Upper lobe of right lung (tissue), 1 donor: Measurements from ENCODE around the gene EPRS1. TPM values are rescaled to one million over a fixed set of nuclear protein-coding genes. Genes with fewer than 3 reads are reported as not detected.

Experiments
- ATAC-seq: fragments of 200-7000 bp; cut with Tn5 transposase; one replicate; pipeline ENCODE4 v1.9.1; 2020; ENCODE audit warnings: mild to moderate bottlenecking, moderate library complexity
- DNase-seq: peaks from one replicate; pipeline ENCODE4 v3.0.0-alpha.2; 2020
- H3K27ac ChIP-seq: fragments of 200-600 bp; one replicate; pipeline ENCODE4 v1.8.0; 2022
- H3K27me3 ChIP-seq: fragments of 200-600 bp; one replicate; pipeline ENCODE4 v1.8.0; 2022; ENCODE audit warnings: mild to moderate bottlenecking
- H3K36me3 ChIP-seq: fragments of 200-600 bp; one replicate; pipeline ENCODE4 v1.8.0; 2022
- H3K4me1 ChIP-seq: fragments of 200-600 bp; one replicate; pipeline ENCODE4 v1.8.0; 2022
- H3K4me3 ChIP-seq: fragments of 200-600 bp; one replicate; pipeline ENCODE4 v1.8.0; 2022; ENCODE audit warnings: mild to moderate bottlenecking
- H3K9me3 ChIP-seq: fragments of 200-600 bp; one replicate; pipeline ENCODE4 v1.8.0; 2022
- intact Hi-C: fragments of 100-400 bp; cut with DNase I; formaldehyde crosslinking; loops from one replicate; pipeline ENCODE4 v1.11.0; 2022
- total RNA-seq: library from RNA; stranded (reverse); fragmentation: NEBNext Ultra II Directional; extraction: Animal tissue kit (Norgen Biotek cat#: 25700); gene quantifications from one replicate; pipeline ENCODE4 v1.2.1, GENCODE V29; 2021
- TF ChIP-seq, protein P1 (sequence below): fragments of 200-600 bp; IDR thresholded peaks from one replicate; pipeline ENCODE4 v1.8.0; 2022; ENCODE audit warnings: antibody characterized with exemption
- donor health status: DM: no; HTN: yes; CAD: no; lungs with severe emphysema.

Gene EPRS1
- total RNA-seq, 1 donor from 2014 or later, result 79.7 TPM

DNA sequence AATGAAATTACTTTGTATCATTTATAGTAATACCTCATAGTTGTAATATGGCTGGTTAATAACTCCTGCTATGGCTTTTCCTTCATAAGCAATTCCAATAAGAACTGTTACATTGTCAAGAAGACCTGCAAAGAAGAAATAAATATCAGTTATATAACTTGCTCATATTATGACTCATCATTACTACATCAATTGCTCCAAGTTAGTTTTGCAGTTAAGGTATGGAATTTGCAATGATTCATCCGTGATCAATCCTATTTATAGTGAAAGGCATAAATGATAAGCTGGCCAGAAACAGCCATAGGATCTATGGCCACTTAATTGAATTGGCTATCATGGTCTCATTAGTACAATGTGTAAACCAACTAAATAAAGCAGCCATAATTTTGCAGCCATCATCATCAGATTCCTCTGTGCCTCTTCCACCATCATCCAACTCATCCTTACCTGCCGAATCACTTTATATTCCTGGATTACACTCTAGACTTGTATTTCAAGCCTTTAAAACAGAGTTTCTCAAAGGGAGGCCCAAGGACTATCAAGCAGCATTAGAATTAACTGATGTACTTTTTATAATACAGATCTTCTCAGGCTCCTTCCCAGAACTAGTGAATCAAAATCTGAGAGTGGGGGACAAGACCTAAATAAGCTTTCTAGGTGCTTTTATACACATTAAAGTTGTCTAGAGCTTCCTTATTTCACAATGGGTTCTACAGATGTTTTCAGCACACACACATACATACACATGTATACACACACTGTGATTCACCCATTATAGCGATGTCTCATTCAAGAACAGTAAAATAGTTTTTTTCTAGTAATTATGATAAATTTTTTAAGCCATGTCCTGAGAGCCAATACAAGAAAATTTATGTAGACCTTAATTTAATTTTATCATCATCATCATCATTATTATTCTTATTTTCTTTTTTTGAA is 21.2 kb upstream of the EPRS1 start:
- no peaks in the 10 kb centered on the region for H3K27me3 ChIP-seq
- no peak overlapping the region for H3K4me3 ChIP-seq
- intact Hi-C loops, result no loop called here
- H3K4me1 ChIP-seq, result no peaks in the 10 kb centered on the region
- ATAC-seq (no peak), DNase-seq (no peak)
- no peak overlapping the region for H3K27ac ChIP-seq
- H3K36me3 ChIP-seq, result peaks cover 76% of the 10 kb centered on the region
- TF ChIP-seq, protein P1, sequence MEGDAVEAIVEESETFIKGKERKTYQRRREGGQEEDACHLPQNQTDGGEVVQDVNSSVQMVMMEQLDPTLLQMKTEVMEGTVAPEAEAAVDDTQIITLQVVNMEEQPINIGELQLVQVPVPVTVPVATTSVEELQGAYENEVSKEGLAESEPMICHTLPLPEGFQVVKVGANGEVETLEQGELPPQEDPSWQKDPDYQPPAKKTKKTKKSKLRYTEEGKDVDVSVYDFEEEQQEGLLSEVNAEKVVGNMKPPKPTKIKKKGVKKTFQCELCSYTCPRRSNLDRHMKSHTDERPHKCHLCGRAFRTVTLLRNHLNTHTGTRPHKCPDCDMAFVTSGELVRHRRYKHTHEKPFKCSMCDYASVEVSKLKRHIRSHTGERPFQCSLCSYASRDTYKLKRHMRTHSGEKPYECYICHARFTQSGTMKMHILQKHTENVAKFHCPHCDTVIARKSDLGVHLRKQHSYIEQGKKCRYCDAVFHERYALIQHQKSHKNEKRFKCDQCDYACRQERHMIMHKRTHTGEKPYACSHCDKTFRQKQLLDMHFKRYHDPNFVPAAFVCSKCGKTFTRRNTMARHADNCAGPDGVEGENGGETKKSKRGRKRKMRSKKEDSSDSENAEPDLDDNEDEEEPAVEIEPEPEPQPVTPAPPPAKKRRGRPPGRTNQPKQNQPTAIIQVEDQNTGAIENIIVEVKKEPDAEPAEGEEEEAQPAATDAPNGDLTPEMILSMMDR, result no peak
- no peaks in the 10 kb centered on the region for H3K9me3 ChIP-seq

DNA sequence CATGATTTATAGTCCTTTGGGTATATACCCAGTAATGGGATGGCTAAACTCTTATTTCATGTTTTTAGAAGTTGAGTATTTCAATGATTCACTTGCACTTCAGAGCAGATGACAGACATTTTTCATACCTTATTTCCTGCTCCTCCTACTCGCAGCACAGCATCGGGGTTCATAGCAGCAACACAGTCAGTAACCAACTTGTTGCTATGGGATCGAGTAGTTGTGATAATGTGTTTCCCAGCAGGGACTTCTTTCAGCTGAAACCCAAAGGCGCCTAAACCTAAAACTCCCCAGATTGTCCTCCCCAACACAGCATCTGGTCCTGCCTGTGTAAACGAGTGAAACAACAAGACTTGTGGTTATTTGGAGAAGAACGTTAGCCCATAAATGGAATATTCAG is 16.3 kb upstream of the EPRS1 start:
- no peak for ATAC-seq
- no peak overlapping the region for H3K4me3 ChIP-seq
- no peak for DNase-seq
- TF ChIP-seq, protein P1, result no peak
- no peaks in the 10 kb centered on the region for H3K27me3 ChIP-seq
- no peaks in the 10 kb centered on the region for H3K4me1 ChIP-seq
- intact Hi-C loops, result no loop called here
- H3K9me3 ChIP-seq, result no peaks in the 10 kb centered on the region
- H3K27ac ChIP-seq, result no peak overlapping the region
- H3K36me3 ChIP-seq, result peaks cover 83% of the 10 kb centered on the region

GRCh38 chr1:220060876-220061275 is 14.6 kb upstream of the EPRS1 start:
- TF ChIP-seq, protein P1, result no peak
- Histone ChIP-seq H3K27me3 (no peaks in the 10 kb centered on the region), H3K4me1 (no peaks in the 10 kb centered on the region), H3K27ac (no peak overlapping the region), H3K36me3 (peaks cover 66% of the 10 kb centered on the region), H3K9me3 (no peaks in the 10 kb centered on the region), H3K4me3 (no peak overlapping the region)
- no peak for DNase-seq
- ATAC-seq, result no peak
- intact Hi-C loops, result no loop called here

DNA sequence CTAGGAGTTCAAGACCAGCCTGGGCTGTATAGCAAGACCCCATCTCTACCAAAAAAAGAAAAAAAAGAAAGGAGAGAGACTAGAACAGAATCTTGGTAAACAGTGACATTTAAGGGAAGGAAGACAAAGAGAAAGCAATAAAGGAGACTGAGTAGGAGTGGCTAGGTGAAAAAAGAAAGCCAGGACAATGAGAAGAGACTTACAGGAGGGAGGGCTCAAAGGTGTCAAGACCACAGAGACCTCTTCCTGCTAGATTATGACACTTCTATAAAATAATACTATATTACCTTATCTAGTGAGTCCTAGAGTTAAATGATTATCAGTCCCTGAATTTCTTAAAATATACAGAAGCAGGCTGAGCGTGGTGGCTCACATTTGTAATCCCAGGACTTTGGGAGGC is 10.1 kb upstream of the EPRS1 start:
- TF ChIP-seq, protein P1, result no peak
- no peak overlapping the region for H3K4me3 ChIP-seq
- intact Hi-C loops, result no loop called here
- H3K27me3 ChIP-seq, result no peaks in the 10 kb centered on the region
- H3K27ac ChIP-seq, result no peak overlapping the region
- ATAC-seq (no peak), DNase-seq (no peak)
- H3K36me3 ChIP-seq, result peaks cover 30% of the 10 kb centered on the region
- no peaks in the 10 kb centered on the region for H3K9me3 ChIP-seq
- H3K4me1 ChIP-seq, result no peaks in the 10 kb centered on the region

DNA sequence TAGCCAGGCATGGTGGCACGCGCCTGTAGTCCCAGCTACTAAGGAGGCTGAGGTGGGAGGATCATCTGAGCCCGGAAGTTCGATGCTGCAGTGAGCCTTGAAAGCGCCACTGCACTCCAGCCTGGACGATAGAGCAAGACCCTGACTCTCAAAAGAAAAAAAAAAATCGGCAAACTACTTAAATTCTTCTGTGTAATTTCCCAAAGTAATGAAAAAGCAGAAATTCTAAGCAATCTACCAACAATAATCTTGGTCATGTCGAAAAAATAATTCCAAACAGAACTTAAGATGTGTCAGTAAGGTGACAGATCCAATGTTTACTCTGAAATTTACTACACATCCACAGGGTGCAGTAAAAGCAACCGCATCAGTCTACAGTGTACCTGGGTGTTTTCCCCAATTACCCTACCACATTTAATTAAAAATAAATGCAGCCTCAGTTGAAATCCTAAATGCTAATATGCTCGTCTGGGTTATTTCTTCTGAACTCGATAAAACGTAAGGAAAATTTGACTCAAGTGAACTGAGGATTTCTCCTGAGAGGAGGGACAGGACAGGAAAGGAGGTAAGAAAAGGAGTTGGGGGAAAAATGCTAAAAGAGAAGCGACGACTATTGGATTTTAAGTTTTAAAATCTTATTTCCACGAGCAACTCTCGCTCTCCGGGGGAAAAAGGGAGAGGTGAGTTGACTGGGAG is 801 bp downstream of the EPRS1 start:
- H3K9me3 ChIP-seq, result no peaks in the 10 kb centered on the region
- DNase-seq, result no peak
- intact Hi-C loops, result no loop called here
- H3K27me3 ChIP-seq, result no peaks in the 10 kb centered on the region
- peaks cover 2% of the 10 kb centered on the region for H3K36me3 ChIP-seq
- H3K27ac ChIP-seq, result peak overlapping the region; percentile 83
- H3K4me1 ChIP-seq, result peaks cover 17% of the 10 kb centered on the region
- ATAC-seq, result no peak
- TF ChIP-seq, protein P1, result no peak
- peak overlapping the region; percentile 90 for H3K4me3 ChIP-seq
